K562 (cell line): ENCODE data around the gene FAM204A.

ENCODE experiments used
- ATF4 ChIP-seq: fragments of 450-650 bp; formaldehyde crosslinking; IDR thresholded peaks from 2 replicates; pipeline ENCODE4 v1.4.0; 2022; ENCODE audit warnings: mild to moderate bottlenecking, moderate library complexity
- MTF1 ChIP-seq: fragments of 250-450 bp; sonication (Bioruptor Pico); IDR thresholded peaks from 2 replicates; pipeline ENCODE4 v1.9.0; 2021; ENCODE audit warnings: moderate library complexity, mild to moderate bottlenecking, inconsistent platforms, borderline replicate concordance

- TF ChIP-seq MTF1 (no peak), ATF4 (CRISPR knock-in tag) (no peak)
Measured at GRCh38 chr10:118249714-118250113, 92.4 kb downstream of the FAM204A start.
